ENCODE measurements around the gene NR2F1. TPM values are rescaled to one million over a fixed set of nuclear protein-coding genes. Genes with fewer than 3 reads are reported as not detected.
"Not testable (repeated sequence)": the region's sequence is repeated elsewhere in the genome, so short reads cannot be mapped to it uniquely, and the experiment has no call there.

The NR2F1 gene
- total RNA-seq (2014; rRNA removed), result 88.4 and 118 TPM in 2 replicates
- Bru-seq, nascent RNA, result percentile 97 among the genes with signal in this experiment
- BruChase-seq, experiment 1, labeled RNA remaining after a 6-hour chase, result percentile 96 among the genes with signal in this experiment
- BruChase-seq, experiment 2, labeled RNA remaining after a 2-hour chase, result percentile 97 among the genes with signal in this experiment
- long read RNA-seq, transcript NR2F1-206 (3 exons, 3,841 nt), result major isoform, 49 of 269 reads
- long read RNA-seq, partial matches to known transcripts, result 175 of 269 reads
- long read RNA-seq, other reads (novel, unspliced or antisense), result 45 of 269 reads

- H3K4me2 ChIP-seq (ENCODE audit: low read length), result peak within 1 kb of the TSS; percentile 91
- POLR2A ChIA-PET (ENCODE audit: unreplicated experiment), result interaction anchor here (0.6 to 1.0 kb wide), 10 partner anchors 19 to 894 kb away, joined by 3 to 10 read pairs (median 4); no protein-coding TSS in a partner anchor
- ATAC-seq (peak; percentile 50), DNase-seq (peak; percentile 98)
- intact Hi-C loops (cut with micrococcal nuclease), result loop anchor here (1.0 to 10.0 kb wide), 14 partner anchors 24 to 1030 kb away; no protein-coding TSS in a partner anchor
- peaks cover 17% of the 10 kb centered on the region for H4K20me1 ChIP-seq (ENCODE audit: low read length)
- H3K27me3 ChIP-seq (ENCODE audit: low read length), result no peaks in the 10 kb centered on the region
- no peaks in the 10 kb centered on the region for H3K9me2 ChIP-seq (replicated peaks; ENCODE audit: low read length)
- TF ChIP-seq EZH2 (IDR thresholded peaks at IDR 0.05; ENCODE audit: low read length, unreplicated experiment), result no peak
- no peak for TF ChIP-seq CTCF (conservative IDR thresholded peaks at IDR 0.05; ENCODE audit: low read depth, low read length)
- TF ChIP-seq EZH2phosphoT487 (IDR thresholded peaks at IDR 0.05; ENCODE audit: borderline replicate concordance, low read length), result no peak
- peaks cover 74% of the 10 kb centered on the region for H3K79me2 ChIP-seq (ENCODE audit: low read length)
- H3K9ac ChIP-seq (ENCODE audit: low read length), result peak within 1 kb of the TSS; percentile 89
- H3F3A ChIP-seq (ENCODE audit: low read length, unreplicated experiment), result no peaks in the 10 kb centered on the region
- BruUV-seq (replicated peaks), result no TSS peak
- H3K36me3 ChIP-seq (ENCODE audit: low read depth, low read length), result peaks cover 7% of the 10 kb centered on the region
- H3K9me3 ChIP-seq (ENCODE audit: low read length), result no peaks in the 10 kb centered on the region
- H2AFZ ChIP-seq (ENCODE audit: low read length), result peak within 1 kb of the TSS; percentile 67
- peak within 1 kb of the TSS; percentile 86 for H3K4me3 ChIP-seq (ENCODE audit: low read length)
- CTCF ChIA-PET, result interaction anchor here (0.6 to 1.9 kb wide), 11 partner anchors 15 to 1706 kb away, joined by 3 to 15 read pairs (median 4); no protein-coding TSS in a partner anchor
- H3K27ac ChIP-seq (ENCODE audit: low read length), result peak within 1 kb of the TSS; percentile 70
- H3K4me1 ChIP-seq (ENCODE audit: insufficient read depth, low read length), result peaks cover 20% of the 10 kb centered on the region
These were observed at the start of gene NR2F1 for GRCh38 chr5:93582677-93583438. NR2F1 (plus strand) TSS chr5:93583222; CDS start chr5:93585024, 1,802 bp downstream.

- intact Hi-C loops (cut with micrococcal nuclease), result no loop called here
- Histone ChIP-seq H3K9me3 (ENCODE audit: low read length) (no peaks in the 10 kb centered on the region), H3K9me2 (replicated peaks; ENCODE audit: low read length) (no peaks in the 10 kb centered on the region), H3K79me2 (ENCODE audit: low read length) (no peaks in the 10 kb centered on the region), H3K9ac (ENCODE audit: low read length) (no peak overlapping the region), H3K27ac (ENCODE audit: low read length) (no peak overlapping the region), H3K27me3 (ENCODE audit: low read length) (no peaks in the 10 kb centered on the region), H2AFZ (ENCODE audit: low read length) (no peak overlapping the region), H4K20me1 (ENCODE audit: low read length) (no peaks in the 10 kb centered on the region), H3K36me3 (ENCODE audit: low read depth, low read length) (peaks cover 40% of the 10 kb centered on the region), H3K4me3 (ENCODE audit: low read length) (no peak overlapping the region), H3K4me1 (ENCODE audit: insufficient read depth, low read length) (no peaks in the 10 kb centered on the region), H3K4me2 (ENCODE audit: low read length) (no peak overlapping the region), H3F3A (ENCODE audit: low read length, unreplicated experiment) (no peaks in the 10 kb centered on the region)
- ChIA-PET CTCF (no interaction called here), POLR2A (ENCODE audit: unreplicated experiment) (no interaction called here)
- no peak for ATAC-seq
- DNase-seq, result no peak
- no TSS peak for BruUV-seq (replicated peaks)
- no peak for TF ChIP-seq EZH2 (IDR thresholded peaks at IDR 0.05; ENCODE audit: low read length, unreplicated experiment)
- TF ChIP-seq CTCF (conservative IDR thresholded peaks at IDR 0.05; ENCODE audit: low read depth, low read length), result no peak
- no peak for TF ChIP-seq EZH2phosphoT487 (IDR thresholded peaks at IDR 0.05; ENCODE audit: borderline replicate concordance, low read length)
These were observed 37.1 kb upstream of the NR2F1 start for GRCh38 chr5:93545872-93546271.

- H3K9me2 ChIP-seq (replicated peaks; ENCODE audit: low read length); intact Hi-C loops (cut with micrococcal nuclease); H3K9ac ChIP-seq (ENCODE audit: low read length); POLR2A ChIA-PET (ENCODE audit: unreplicated experiment); H3K4me2 ChIP-seq (ENCODE audit: low read length); H3K79me2 ChIP-seq (ENCODE audit: low read length); H2AFZ ChIP-seq (ENCODE audit: low read length); BruUV-seq (replicated peaks); DNase-seq; ATAC-seq; H4K20me1 ChIP-seq (ENCODE audit: low read length); H3K9me3 ChIP-seq (ENCODE audit: low read length); H3F3A ChIP-seq (ENCODE audit: low read length, unreplicated experiment); H3K27ac ChIP-seq (ENCODE audit: low read length); H3K4me3 ChIP-seq (ENCODE audit: low read length); H3K27me3 ChIP-seq (ENCODE audit: low read length); CTCF ChIA-PET; H3K4me1 ChIP-seq (ENCODE audit: insufficient read depth, low read length): not testable (repeated sequence)
- H3K36me3 ChIP-seq (ENCODE audit: low read depth, low read length), result peaks cover 37% of the 10 kb centered on the region
These were observed 33.4 kb upstream of the NR2F1 start for GRCh38 chr5:93549594-93549993.
